ENCODE results near the gene BHLHE40. TPM values are rescaled to one million over a fixed set of nuclear protein-coding genes. Genes with fewer than 3 reads are reported as not detected.

Gene BHLHE40
- total RNA-seq, 1 donor, result 216 TPM

DNA sequence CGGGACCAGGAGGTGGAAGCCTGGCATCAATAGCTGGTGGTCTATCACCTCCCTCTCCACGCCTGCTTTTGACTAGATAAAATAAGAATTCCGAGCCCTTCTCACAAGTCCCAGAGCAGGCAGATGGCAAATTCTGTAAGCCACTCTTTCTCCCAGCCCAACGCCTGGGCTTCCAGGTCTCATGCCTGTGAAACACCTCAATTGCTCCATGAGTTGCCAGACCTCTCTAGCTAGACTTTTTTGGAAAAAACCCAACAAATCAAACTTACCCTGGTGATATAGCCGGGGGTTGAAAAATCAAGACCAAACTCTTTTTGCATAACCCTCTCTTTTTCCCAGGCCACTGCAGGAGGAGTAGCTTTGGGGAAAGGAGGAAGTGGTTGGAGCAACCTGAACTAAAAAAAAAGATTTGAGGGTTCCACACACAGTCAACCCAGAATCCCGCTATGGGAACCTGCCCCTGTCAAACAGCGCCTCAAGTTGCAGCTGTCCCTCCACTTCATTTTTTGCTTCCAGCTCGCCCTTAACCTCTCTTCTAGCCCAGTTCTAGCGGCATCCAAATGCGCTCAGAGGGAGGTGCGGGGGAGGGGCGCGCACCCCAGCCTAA lies 7.0 kb downstream of the BHLHE40 start:
- peak overlapping the region; percentile 40 for H3K4me3 ChIP-seq (ENCODE audit: low read length)
- no peaks in the 10 kb centered on the region for H3K9me3 ChIP-seq (ENCODE audit: low read depth, low read length)
- peaks cover 83% of the 10 kb centered on the region for H3K4me1 ChIP-seq (ENCODE audit: insufficient read depth, low read length)
- H3K27me3 ChIP-seq (ENCODE audit: insufficient read depth, low read length), result no peaks in the 10 kb centered on the region

DNA sequence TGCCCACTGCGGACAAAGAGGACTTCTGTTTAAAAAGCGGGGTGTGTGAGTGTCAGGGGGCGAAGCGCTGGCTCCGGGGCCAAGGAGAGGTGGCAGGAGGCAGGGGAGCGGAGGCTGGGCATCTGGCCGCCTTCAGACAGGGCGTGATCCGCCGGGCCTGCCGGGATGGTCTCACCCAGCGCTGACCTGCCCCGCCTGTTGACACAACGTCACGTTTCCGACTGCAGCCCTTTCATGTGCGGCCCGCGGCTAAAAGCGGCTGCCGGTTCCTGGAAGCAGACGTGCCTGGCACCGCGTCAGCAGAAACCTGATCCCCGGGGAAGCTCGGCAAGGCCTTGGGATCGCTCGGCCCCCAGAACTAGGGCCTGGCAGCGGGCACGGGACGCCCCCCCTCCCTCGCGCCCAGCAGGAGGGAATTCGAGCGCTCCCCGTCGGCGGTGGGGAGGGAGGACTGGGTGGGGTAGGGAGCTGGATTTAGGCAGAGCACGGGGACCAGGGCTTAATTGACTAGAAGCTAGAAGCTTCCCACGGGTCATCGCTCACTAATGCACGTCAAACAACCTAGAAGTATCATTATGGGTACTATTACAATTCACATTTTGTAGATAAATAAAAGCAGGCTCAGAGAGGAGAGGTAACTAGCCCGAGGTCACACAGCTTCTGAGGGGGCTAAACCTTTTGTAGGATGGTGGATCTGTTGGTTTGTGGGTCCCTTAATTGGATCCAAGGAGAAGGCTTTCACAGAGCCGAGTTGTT lies 7.7 kb downstream of the BHLHE40 start:
- Histone ChIP-seq H3K4me1 (ENCODE audit: insufficient read depth, low read length) (peaks cover 77% of the 10 kb centered on the region), H3K27me3 (ENCODE audit: insufficient read depth, low read length) (no peaks in the 10 kb centered on the region), H3K9me3 (ENCODE audit: low read depth, low read length) (no peaks in the 10 kb centered on the region), H3K4me3 (ENCODE audit: low read length) (peak overlapping the region; percentile 40)

DNA sequence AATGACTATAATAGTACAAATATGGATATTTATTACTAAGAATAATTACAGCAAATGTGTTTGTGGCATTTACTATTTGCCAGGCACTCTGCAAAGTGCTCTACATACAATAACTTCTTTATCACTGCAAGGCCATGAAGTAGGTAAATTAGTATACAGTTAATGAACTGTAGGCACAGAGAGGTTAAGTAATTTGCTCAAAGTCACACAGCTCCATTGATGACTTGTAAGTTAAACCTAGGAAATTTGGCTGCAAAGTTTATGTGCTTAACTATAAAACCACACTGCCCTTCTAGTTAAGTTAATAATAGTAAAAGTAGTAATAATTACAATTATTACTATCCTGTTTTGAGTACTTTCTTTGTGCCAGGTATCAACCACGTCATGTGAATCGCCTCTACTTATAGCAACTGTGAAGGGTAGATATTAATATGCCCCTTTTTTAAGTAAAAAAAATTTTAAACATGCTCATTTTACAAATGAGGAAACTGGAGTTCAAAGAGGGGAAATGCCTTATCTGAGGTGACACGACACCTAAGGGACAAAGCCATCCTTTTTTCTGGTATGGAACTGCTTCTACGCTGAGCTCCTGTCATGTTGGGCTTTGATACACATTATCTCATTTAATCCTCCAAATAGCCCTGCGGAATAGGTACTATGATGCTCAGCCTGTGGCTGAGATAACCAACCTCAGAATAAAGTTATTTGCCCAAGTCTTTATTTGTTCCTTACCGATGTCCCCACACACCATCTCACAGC lies 8.5 kb downstream of the BHLHE40 start:
- Histone ChIP-seq H3K4me3 (ENCODE audit: low read length) (no peak overlapping the region), H3K9me3 (ENCODE audit: low read depth, low read length) (no peaks in the 10 kb centered on the region), H3K4me1 (ENCODE audit: insufficient read depth, low read length) (peaks cover 69% of the 10 kb centered on the region), H3K27me3 (ENCODE audit: insufficient read depth, low read length) (no peaks in the 10 kb centered on the region)

DNA sequence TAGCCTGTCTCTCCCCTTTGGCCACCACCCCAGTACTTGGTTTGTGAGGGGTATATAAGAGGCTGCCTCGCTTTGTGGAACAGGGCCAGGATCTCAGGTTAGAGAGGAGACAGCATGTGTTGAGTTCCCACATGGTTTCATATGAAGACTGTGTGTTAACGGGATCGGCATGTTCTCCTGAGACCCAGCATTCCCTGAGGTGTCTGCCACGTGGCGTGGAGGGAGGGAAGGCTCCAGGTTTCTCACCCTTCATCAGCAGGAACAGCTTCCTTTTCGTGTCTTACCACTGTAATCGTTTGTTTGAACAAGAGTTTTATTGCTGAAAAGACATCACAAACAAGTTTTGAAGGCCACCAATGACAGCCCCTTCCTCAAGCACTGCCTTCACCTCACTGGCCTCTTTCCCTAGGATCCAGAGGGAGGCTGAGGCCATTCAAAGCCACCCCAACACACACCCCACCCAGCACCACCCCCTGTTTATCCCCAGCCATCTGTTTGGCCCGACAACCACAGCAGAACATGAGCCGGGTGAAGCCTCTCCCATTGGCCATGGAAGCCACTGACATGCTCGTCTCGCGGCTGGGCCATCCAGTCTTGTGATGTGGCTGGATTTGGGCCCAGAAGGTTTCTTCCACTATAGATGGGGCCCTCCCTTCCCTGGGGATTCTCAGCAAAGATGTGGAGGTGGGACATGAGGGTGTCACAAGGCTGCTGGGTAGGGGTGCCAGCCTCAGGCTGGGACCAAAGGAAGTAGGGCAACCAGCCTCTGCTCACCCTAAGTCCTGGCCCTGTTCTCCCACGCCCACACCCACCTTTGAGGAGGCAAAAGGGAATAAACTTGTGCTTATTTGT lies 10.0 kb downstream of the BHLHE40 start:
- Histone ChIP-seq H3K27me3 (ENCODE audit: insufficient read depth, low read length) (no peaks in the 10 kb centered on the region), H3K4me3 (ENCODE audit: low read length) (no peak overlapping the region), H3K4me1 (ENCODE audit: insufficient read depth, low read length) (peaks cover 54% of the 10 kb centered on the region), H3K9me3 (ENCODE audit: low read depth, low read length) (no peaks in the 10 kb centered on the region)

DNA sequence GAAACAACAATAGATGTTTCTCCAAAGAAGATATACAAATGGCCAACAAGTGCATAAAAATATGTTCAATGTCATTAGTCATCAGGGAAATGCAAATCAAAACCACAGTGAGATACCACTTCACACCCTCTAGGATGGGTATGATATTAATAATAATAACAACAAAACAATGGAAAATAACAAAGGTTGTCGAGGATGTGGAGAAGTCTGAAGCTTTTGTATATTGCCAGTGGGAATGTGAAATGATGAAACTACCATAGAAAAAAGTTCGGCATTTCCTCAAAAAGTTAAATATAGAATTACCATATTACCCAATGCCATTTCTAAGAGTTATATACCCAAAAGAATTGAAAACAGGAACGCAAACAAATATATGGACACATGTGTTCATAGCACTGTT lies 10.8 kb downstream of the BHLHE40 start:
- H3K4me1 ChIP-seq (ENCODE audit: insufficient read depth, low read length), result peaks cover 48% of the 10 kb centered on the region
- H3K4me3 ChIP-seq (ENCODE audit: low read length), result no peak overlapping the region
- no peaks in the 10 kb centered on the region for H3K27me3 ChIP-seq (ENCODE audit: insufficient read depth, low read length)
- no peaks in the 10 kb centered on the region for H3K9me3 ChIP-seq (ENCODE audit: low read depth, low read length)

DNA sequence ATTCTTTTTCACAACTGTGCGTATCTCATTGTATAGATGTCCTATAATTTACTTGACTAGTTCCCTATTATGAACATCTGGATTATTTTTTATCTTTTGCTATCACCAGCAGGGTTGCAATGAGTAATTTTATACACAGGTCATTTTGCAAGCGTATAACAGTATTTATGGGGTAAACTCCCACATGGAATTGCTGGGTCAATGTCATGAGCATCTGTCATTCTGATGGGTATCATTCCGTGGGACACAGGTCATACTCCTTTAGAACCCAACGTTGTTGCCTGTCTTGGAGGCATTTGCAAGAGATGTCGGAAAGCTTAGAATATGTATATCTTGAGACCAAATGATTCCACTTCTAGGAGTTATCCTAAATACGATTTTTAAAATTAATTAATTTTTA lies 12.9 kb downstream of the BHLHE40 start:
- no peaks in the 10 kb centered on the region for H3K9me3 ChIP-seq (ENCODE audit: low read depth, low read length)
- peaks cover 27% of the 10 kb centered on the region for H3K4me1 ChIP-seq (ENCODE audit: insufficient read depth, low read length)
- no peak overlapping the region for H3K4me3 ChIP-seq (ENCODE audit: low read length)
- no peaks in the 10 kb centered on the region for H3K27me3 ChIP-seq (ENCODE audit: insufficient read depth, low read length)

DNA sequence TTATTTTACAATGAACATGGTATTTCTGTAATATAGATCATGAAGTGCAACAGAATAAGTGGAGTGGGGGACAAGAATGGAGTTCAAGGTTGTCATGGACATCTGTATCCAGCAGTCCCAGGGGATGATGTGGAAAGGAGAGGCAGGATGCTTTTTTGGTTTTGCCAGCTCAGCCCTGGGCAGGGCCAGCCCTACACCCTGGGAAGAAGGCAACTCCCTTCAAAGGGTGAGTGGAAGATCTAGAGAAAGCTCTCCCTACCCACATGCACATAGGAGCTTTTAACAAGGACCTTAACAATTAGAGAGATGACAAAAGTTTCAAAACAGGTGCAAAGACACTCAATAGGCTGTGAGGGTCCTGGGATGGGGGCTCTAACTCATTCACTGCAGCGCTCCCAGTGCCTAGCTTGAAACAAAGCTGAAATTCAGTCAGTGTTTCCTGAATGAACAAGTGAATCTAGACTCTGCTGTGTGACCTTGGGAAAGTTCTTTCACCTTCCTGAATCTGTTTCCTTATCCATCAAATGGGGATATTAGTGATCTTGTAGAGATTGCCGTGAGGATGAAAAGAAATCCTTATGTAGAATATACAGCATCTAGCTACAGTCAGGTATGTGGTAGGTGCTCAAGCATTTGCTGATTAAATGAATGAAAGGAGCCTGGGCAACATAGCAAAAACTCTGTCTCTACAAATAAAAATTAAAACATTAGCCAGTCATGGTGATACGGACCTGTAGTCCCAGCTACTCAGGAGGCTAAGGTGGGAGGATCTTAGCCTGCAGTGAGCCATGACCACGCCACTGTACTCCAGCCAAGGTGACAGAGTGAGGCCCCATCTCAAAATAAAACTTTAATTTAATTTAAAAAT lies 14.3 kb downstream of the BHLHE40 start:
- Histone ChIP-seq H3K9me3 (ENCODE audit: low read depth, low read length) (no peaks in the 10 kb centered on the region), H3K4me3 (ENCODE audit: low read length) (no peak overlapping the region), H3K27me3 (ENCODE audit: insufficient read depth, low read length) (no peaks in the 10 kb centered on the region), H3K4me1 (ENCODE audit: insufficient read depth, low read length) (peaks cover 17% of the 10 kb centered on the region)

DNA sequence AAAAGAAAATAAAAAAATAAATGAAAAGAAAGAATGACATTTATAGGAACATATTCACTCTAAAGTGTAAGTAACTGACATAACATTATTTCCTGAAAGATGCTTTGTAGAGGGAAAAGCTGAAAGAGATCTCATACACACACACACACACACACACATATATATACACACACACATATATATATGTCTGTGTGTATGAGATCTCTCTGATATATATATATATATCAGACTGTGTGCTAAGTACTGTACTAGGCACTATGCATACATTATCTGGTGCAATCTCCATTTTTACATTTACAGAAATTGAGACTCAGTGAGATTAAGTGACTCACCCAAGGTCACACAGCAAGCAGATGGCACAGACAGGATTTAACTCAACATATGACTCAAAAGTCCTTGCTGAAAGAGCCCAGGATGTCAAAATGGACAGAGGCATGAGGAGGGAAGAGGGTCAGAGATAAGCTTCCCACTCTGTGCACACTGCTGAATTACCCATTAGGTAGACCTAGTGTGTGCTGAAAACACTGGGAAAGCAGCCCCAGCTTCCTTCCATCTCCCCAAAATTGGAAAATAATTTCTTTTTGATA lies 15.0 kb downstream of the BHLHE40 start:
- Histone ChIP-seq H3K4me1 (ENCODE audit: insufficient read depth, low read length) (peaks cover 13% of the 10 kb centered on the region), H3K27me3 (ENCODE audit: insufficient read depth, low read length) (no peaks in the 10 kb centered on the region), H3K9me3 (ENCODE audit: low read depth, low read length) (no peaks in the 10 kb centered on the region), H3K4me3 (ENCODE audit: low read length) (no peak overlapping the region)

DNA sequence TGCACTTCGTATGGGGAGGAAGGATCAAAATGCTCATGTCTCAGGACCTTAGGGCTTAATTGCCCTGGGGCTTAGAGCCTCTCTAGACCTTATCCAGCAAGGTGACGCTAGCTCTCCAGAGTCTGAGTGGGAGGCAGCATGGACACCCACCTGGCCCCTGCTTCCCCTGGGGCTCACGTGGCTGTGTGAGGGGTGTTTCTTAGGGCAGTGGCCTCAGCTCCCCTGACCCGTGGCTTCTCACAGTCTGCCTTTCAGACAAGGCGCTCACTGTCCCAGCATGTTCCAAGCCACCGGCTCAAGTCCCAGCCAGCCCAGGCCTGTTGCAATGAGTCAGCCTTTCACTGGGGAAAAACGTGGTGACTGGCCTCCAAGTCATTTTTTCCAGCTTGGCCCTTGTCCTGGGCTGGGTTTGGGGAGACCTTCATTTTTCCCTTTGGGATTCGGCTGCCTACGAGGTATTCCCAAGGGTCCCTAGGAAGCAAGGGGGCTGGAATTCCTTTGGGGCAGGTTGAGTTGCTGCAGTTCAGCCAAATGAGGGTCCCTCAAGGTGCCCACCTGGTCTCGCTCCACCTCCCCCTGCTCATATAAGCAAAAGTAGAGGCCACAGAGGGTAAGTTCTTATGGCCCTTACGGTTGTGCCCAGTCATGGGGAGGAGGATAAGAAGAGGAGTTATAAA lies 15.7 kb downstream of the BHLHE40 start:
- Histone ChIP-seq H3K27me3 (ENCODE audit: insufficient read depth, low read length) (no peaks in the 10 kb centered on the region), H3K4me3 (ENCODE audit: low read length) (no peak overlapping the region), H3K9me3 (ENCODE audit: low read depth, low read length) (no peaks in the 10 kb centered on the region), H3K4me1 (ENCODE audit: insufficient read depth, low read length) (peaks cover 7% of the 10 kb centered on the region)

DNA sequence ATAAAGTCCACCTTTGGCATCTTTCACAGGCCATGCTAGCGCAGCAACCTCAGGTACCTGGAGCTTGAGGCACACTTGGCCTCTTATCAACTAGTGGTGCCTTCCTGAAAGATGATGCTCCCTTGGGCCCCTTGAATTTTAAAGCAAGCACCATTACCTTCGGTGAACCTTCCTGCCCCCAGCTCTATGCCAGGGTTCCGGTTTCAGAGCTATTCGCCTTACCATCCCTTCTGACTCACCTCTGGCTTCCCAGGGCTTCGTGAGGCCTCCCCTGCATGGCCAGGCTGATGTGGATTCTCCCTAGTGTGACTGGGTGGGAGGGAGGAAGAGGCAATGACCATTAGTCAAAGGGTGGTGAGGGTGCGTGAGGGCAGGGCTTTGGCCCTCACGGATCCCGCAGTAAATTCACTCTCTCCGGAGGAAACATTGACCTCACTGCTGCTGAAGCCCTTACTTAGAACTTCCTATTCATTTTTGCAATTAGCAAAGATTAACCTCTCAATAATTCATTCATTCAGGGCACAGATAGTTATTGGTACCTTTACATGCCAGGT lies 16.3 kb downstream of the BHLHE40 start:
- Histone ChIP-seq H3K4me1 (ENCODE audit: insufficient read depth, low read length) (peaks cover 1% of the 10 kb centered on the region), H3K9me3 (ENCODE audit: low read depth, low read length) (no peaks in the 10 kb centered on the region), H3K27me3 (ENCODE audit: insufficient read depth, low read length) (no peaks in the 10 kb centered on the region), H3K4me3 (ENCODE audit: low read length) (no peak overlapping the region)

DNA sequence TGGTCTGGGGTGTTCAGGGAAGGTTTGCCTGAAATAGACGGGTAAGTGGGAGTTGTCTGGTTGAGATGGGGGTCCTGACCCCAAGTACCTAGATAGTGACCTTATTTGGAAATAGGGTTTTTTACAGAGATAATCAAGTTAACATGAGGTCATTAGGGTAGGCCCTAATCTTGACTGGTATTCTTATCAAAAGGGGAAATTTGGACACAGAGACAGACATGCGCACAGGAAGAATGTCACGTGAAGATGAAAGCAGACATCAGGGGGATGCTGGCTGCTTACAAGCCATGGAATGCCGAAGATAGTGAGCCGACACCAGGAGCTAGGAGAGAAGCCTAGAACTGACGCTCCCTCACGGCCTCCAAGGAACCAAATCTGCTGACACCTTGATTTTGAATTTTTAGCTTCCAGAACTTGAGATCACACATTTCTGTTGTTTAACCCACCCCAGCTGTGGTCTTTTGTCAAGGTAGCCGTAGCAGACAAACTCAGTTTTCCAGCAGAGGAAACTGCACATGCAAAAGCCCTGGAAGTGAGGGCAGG lies 17.1 kb downstream of the BHLHE40 start:
- H3K9me3 ChIP-seq (ENCODE audit: low read depth, low read length), result no peaks in the 10 kb centered on the region
- no peaks in the 10 kb centered on the region for H3K27me3 ChIP-seq (ENCODE audit: insufficient read depth, low read length)
- H3K4me1 ChIP-seq (ENCODE audit: insufficient read depth, low read length), result no peaks in the 10 kb centered on the region
- H3K4me3 ChIP-seq (ENCODE audit: low read length), result no peak overlapping the region

DNA sequence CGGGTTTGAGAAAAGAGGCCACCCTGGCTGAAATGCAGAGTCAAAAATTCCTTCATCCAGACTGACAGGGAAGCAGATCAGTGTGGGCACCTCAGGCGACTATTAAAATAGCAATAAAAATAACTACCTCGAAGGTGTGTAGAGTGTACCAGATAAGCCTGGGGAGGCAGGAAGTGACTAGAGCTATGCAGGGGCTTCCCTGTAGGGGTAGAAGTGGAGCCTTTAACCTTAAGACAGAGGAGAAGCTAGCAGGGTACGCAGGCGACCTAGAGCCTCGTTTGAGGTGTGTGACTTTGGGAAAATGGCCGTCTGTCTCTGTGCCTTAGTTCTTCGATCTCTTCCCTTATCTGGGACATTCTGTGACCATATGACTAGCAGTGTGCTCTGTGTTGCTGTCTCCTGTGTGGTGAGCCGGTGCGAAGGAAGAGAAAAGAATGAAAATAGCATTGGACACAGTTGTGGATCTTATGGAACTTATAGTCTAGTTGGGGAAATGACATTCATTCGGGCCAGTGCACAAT lies 17.6 kb downstream of the BHLHE40 start:
- no peak overlapping the region for H3K4me3 ChIP-seq (ENCODE audit: low read length)
- H3K4me1 ChIP-seq (ENCODE audit: insufficient read depth, low read length), result no peaks in the 10 kb centered on the region
- no peaks in the 10 kb centered on the region for H3K27me3 ChIP-seq (ENCODE audit: insufficient read depth, low read length)
- H3K9me3 ChIP-seq (ENCODE audit: low read depth, low read length), result no peaks in the 10 kb centered on the region

DNA sequence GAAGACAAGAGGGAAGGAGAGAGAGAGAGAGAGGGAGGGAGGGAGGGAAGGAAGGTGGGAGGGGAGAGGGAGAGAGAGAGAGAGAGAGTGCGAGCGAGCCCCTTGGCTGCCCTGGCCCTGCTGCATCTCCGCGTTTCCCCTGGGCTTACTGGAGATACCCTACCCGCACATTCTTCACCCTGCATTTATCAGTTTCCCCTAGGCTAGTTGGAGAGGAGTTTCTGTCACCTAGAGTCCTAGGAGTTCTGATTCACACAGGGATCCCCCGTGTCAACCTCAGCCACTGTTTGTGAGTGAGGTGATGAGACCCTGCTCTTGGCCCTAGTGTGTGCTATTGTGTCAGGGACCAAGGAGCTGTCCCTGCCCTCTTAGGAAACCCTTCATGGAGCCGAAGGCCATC lies 18.7 kb downstream of the BHLHE40 start:
- H3K4me3 ChIP-seq (ENCODE audit: low read length), result no peak overlapping the region
- peaks cover under 1% of the 10 kb centered on the region for H3K4me1 ChIP-seq (ENCODE audit: insufficient read depth, low read length)
- no peaks in the 10 kb centered on the region for H3K27me3 ChIP-seq (ENCODE audit: insufficient read depth, low read length)
- no peaks in the 10 kb centered on the region for H3K9me3 ChIP-seq (ENCODE audit: low read depth, low read length)
